ENCODE measurements around the gene RAET1L.

DNA sequence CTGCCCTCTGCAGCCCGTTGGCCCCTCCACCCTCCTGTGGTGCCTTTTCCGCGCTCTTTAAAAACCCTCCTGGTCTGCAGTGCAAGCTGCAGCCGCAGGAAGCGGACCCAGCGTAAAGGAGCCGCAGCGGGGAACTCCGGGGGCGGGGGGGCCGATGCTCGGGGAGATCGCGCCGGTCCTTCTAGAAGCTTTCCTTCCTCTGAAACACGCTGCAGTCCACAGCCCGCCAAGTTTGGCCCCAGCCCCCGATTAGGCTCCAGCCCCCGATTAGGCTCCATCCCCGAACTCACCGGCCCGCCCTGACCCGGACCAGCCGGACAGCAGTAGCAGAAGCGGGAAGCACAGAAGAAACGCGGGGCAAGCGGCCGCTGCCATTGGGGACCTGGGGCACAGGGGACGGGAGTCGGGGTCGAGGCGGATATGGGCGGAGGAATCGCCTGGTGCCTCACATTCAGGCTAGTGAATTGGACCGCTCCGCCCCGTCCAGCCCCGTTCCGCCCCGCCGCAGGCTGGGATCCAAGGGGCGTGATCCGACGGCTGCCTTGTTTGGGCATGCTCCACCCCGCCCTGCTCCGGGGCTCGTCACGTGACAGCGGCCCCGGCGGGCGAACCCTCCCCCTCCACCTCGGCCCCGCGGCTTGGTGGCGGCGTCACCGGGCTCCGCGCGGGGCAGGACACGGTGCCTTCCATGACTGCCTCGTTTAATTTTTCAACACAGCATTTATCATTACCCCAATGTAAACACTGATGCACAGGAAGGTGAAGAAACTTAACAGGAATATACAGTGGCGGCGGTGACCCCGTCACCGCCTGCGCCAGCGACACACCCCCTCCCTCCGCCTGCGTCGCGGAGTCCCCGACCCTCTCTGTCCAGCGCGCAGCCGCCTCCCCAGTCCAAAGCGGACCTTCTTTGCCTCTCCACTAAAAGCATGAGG, 20.3 kb downstream of the RAET1L start:
- TF ChIP-seq, protein P1, sequence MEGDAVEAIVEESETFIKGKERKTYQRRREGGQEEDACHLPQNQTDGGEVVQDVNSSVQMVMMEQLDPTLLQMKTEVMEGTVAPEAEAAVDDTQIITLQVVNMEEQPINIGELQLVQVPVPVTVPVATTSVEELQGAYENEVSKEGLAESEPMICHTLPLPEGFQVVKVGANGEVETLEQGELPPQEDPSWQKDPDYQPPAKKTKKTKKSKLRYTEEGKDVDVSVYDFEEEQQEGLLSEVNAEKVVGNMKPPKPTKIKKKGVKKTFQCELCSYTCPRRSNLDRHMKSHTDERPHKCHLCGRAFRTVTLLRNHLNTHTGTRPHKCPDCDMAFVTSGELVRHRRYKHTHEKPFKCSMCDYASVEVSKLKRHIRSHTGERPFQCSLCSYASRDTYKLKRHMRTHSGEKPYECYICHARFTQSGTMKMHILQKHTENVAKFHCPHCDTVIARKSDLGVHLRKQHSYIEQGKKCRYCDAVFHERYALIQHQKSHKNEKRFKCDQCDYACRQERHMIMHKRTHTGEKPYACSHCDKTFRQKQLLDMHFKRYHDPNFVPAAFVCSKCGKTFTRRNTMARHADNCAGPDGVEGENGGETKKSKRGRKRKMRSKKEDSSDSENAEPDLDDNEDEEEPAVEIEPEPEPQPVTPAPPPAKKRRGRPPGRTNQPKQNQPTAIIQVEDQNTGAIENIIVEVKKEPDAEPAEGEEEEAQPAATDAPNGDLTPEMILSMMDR (IDR thresholded peaks at IDR 0.05): no peak
- no peak for TF ChIP-seq POLR2A (IDR thresholded peaks at IDR 0.05)
